GM18858 (cell line): Measurements from ENCODE around the gene LCLAT1.

Source experiments
- ATAC-seq: cut with Tn5 transposase; IDR thresholded peaks from one replicate; pipeline ENCODE4 v1.9.1; 2021; ENCODE audit not compliant: unreplicated experiment

LCLAT1 gene

DNA sequence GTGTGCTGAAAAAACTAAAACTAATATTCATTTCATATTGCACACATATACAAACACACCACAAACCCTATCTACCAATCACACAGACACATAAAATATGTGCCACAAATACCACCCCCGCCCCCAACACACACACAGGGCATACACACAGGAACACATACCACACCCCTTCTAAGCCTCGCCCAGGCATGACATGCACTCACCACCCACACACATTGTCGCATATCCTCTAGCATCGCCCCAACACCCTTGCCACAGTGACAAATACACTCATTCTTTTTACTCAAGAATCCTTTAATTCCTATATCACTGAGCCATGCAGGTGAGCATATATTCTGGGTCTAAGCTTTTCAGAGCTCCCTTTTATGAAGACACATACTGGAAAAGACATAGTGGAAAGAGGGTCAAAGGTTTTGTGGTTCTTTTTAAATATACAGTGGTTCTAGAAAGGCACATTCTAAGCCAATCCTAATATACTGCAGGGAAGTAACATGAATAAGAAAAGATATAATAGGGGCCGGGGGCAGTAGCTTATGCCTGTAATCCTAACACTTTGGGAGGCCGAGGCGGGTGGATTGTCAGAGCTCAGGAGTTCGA lies 24.5 kb upstream of the LCLAT1 start:
- peak; percentile 87 for ATAC-seq

- ATAC-seq, result no peak
These were observed 22.8 kb upstream of the LCLAT1 start for GRCh38 chr2:30424231-30424630.

GRCh38 chr2:30425326-30425725 lies 21.7 kb upstream of the LCLAT1 start:
- no peak for ATAC-seq

DNA sequence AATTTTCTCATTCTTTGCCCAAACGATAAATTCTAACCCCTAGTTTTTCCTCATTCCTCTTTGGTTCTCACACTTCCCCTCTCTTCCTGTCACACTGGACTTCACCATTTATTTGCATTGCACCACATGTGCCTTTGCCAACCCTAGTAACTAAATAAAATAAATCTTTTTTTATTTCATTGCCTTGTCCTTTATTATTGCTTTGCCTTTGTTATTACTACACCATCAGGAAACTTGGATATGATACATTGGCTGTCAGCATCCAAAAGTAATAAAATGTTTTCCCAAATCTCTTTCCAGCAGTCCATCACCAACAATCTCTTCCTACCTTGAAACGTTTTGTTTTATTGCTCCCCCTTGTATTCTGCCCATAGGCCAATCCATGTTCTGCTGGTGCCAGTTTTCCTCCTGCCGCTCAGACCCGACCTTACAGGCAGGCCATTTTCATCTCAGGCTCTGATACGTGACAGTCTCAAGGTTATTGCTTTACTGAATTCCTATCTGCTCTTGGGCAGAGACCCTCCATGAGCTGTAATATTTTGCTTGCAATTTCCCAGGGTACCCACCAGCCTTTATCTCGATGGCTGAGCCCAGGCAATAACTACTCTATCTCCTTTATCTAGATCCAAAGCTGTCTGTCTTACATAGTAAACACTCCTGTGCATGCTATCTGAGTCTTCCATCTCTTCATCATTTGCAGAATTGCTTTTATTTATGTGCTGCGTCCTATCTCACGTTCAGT lies 19.3 kb upstream of the LCLAT1 start:
- ATAC-seq, result no peak

DNA sequence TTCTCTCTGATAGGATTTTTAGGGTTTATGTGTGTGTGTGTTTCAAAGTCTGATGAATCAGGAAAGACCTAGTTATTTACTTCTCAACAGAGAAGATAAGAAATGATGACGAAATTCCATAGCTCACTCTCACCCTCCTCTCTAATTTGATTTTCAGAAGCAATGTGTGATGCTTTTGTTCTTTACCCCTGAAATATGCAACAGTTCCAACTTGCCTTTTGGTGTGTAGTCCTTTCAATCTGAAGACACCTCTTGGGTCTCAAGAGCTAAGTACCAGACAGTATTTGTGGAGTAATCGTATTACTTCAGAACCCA lies 18.7 kb upstream of the LCLAT1 start:
- no peak for ATAC-seq

GRCh38 chr2:30428827-30429461 lies 18.1 kb upstream of the LCLAT1 start:
- ATAC-seq, result no peak

GRCh38 chr2:30433541-30434299 lies 13.3 kb upstream of the LCLAT1 start:
- ATAC-seq, result no peak

- no peak for ATAC-seq
These were observed 12.3 kb upstream of the LCLAT1 start for GRCh38 chr2:30434708-30435107.

- ATAC-seq, result no peak
These were observed 10.1 kb upstream of the LCLAT1 start for GRCh38 chr2:30436859-30437435.

DNA sequence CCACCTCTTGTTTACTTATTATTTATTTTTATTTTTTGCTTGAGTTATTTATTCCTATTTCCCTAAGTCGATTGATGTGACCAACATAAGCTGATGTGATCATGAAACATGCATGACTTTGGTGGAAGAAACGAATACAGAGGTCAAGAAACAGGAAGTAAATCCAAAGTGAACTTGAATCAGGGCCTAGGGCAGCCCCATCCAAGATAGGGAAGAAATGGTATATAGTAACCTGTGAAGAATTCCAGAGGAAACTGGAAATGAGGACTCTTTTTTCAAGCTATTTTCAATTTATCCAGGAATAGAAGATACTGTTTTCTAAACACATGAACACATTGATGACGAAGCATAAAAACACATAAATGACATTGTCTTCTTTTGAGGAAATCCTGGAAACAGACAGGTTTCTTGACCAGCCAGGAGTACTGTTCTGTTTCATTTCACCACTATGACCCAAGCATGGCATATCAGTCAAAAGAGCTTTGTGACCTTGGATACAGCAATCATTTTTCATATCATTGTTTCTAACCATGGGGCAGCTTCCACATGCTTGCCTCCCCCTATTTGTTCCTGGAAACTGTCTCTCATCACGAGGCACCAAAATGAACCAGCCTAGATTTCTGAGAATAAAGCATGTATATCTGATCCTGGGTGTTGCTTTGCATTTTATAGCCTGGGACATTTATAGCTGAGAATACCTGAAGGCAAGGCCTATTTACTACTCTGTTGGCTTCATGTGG lies 9.1 kb upstream of the LCLAT1 start:
- no peak for ATAC-seq

GRCh38 chr2:30439296-30439695 lies 7.8 kb upstream of the LCLAT1 start:
- no peak for ATAC-seq

DNA sequence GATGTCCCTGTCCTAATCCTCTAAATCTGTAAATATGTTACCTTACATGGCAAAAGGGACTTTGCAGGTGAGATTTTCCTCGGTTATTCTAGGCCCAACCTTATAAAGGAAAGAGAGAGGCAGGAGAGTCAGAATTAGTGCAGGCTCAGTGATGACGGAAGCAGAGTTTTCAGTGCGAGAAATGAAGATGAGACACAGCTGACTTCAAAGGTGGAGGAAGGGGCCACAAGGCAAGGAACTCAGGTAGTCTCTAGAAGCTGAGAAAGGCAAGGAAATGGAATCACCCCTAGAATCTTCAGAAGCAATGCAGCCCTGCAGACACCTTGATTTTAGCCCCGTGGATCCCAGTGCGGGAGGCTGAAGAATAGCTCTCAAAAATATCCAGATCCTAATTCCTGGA lies 7.2 kb upstream of the LCLAT1 start:
- no peak for ATAC-seq

- no peak for ATAC-seq
These were observed 6.0 kb upstream of the LCLAT1 start for GRCh38 chr2:30441023-30441422.

- no peak for ATAC-seq
These were observed 4.0 kb upstream of the LCLAT1 start for GRCh38 chr2:30443081-30443480.

DNA sequence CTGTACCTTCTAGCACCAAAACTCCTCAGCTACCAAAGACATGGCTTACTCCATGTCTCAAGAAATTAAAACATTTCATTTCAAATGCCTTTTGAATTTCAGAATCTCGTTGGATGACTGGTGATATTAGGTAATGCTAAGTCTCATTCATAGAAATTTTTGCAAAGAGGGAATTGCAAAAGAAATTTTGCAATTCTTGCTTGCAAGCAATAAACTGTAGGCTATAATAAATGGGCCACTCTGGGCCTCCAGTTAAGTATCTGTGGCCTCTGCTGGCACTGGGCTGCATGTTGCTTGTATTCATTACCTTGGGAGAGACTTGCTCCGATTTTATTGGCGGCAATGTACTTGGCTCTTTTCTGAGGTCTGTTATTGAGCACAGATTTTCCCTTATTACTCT lies 2.8 kb upstream of the LCLAT1 start:
- ATAC-seq, result no peak

DNA sequence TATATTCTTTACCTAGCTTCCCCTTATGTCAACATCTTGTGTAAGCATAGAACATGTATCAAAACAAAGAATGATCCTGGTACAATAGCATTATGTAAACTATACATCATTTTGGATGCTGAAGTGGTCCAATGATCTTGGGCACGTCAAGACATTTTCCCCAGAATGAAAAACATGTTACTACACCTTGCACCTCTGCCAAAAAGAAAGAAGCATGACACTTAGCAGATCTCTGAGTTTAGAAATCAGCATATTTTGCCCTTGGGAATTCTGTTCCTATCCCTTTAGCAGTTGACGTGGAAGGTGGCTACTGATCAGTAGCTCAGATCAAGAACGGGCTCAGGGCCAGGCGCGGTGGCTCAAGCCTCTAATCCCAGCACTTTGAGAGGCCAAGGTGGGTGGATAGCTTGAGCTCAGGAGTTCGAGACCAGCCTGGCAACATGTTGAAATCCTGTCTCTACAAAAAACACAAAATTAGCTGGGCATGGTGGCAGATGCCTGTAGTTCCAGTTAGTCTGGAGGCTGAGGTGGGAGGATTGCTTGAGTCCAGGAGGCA lies 1.7 kb upstream of the LCLAT1 start:
- ATAC-seq, result no peak

- no peak for ATAC-seq
These were observed 371 bp upstream of the LCLAT1 start for GRCh38 chr2:30446602-30447148.

DNA sequence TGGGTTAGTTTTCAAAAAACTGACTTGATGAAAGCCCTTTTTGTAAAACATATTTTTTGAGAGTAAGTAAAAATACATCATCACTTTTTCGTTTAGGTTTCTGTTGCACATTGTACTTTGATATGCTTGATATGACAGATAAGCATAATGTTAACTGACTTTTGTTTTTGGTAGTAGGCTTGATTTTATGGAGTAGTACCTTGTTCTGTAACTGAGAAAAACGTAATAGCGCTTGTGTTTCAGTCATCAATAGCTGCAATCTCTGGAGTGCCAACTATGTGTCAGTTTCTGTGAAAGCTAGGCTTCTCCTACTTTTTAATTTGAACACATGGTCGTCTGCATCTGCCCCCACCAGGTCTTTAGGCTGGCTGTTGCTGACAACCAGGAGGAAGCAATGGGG lies 1.3 kb downstream of the LCLAT1 start:
- no peak for ATAC-seq

DNA sequence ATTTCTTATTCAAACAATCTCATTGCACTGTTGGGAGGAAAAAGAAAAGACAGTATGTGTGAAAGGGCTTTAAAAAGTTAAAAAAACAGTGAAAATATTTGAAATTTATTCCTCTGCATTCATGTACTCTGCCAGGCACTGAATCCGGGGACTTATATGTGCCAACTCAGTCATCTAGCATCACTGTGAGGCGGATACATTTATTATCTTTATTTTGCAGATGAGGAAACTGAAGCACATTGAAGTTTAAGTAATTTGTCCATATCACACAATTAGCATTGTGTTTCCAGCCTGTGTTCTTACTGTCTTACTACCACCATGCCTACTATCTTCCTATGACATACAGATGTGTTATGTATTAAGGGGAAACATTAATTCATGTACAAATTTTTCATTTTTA lies 1.8 kb downstream of the LCLAT1 start:
- no peak for ATAC-seq

GRCh38 chr2:30450025-30450424 lies 3.0 kb downstream of the LCLAT1 start:
- ATAC-seq, result no peak
